ENCODE results near the gene IL17B.

The IL17B gene

GRCh38 chr5:149420545-149421371 is 41.7 kb upstream of the IL17B start:
- no peak for TF ChIP-seq FOXM1 (IDR thresholded peaks at IDR 0.05; ENCODE audit: borderline replicate concordance, low read depth)
- TF ChIP-seq ZBTB7A (IDR thresholded peaks at IDR 0.05; ENCODE audit: low read depth) = no peak
- no peak for TF ChIP-seq TCF12 (IDR thresholded peaks at IDR 0.05; ENCODE audit: low read depth)
- TF ChIP-seq REST (IDR thresholded peaks at IDR 0.05; ENCODE audit: low read depth) = no peak
- no peak for TF ChIP-seq TEAD4 (IDR thresholded peaks at IDR 0.05)
- TF ChIP-seq YY1 (IDR thresholded peaks at IDR 0.05; ENCODE audit: low read depth) = no peak
- TF ChIP-seq MAX (IDR thresholded peaks at IDR 0.05) = no peak
- no peak for TF ChIP-seq EP300 (IDR thresholded peaks at IDR 0.05; ENCODE audit: borderline replicate concordance)
- no peak for TF ChIP-seq CREB1 (IDR thresholded peaks at IDR 0.05; ENCODE audit: low read depth)
- TF ChIP-seq TAF1 (IDR thresholded peaks at IDR 0.05; ENCODE audit: low read depth) = no peak
- no peak for TF ChIP-seq CEBPB (IDR thresholded peaks at IDR 0.05)
- TF ChIP-seq RAD21 (IDR thresholded peaks at IDR 0.05; ENCODE audit: low read depth) = no peak
- no peak for TF ChIP-seq USF1 (IDR thresholded peaks at IDR 0.05)

GRCh38 chr5:149419859-149420544 is 40.9 kb upstream of the IL17B start:
- no peak for TF ChIP-seq EP300 (IDR thresholded peaks at IDR 0.05; ENCODE audit: borderline replicate concordance)
- no peak for TF ChIP-seq TAF1 (IDR thresholded peaks at IDR 0.05; ENCODE audit: low read depth)
- TF ChIP-seq RAD21 (IDR thresholded peaks at IDR 0.05; ENCODE audit: low read depth) = no peak
- TF ChIP-seq FOXM1 (IDR thresholded peaks at IDR 0.05; ENCODE audit: borderline replicate concordance, low read depth) = no peak
- no peak for TF ChIP-seq USF1 (IDR thresholded peaks at IDR 0.05)
- TF ChIP-seq ZBTB7A (IDR thresholded peaks at IDR 0.05; ENCODE audit: low read depth) = no peak
- TF ChIP-seq NFIC (IDR thresholded peaks at IDR 0.05) = no peak
- no peak for TF ChIP-seq REST (IDR thresholded peaks at IDR 0.05; ENCODE audit: low read depth)
- TF ChIP-seq TCF12 (IDR thresholded peaks at IDR 0.05; ENCODE audit: low read depth) = no peak
- TF ChIP-seq CREB1 (IDR thresholded peaks at IDR 0.05; ENCODE audit: low read depth) = no peak
- no peak for TF ChIP-seq YY1 (IDR thresholded peaks at IDR 0.05; ENCODE audit: low read depth)
- no peak for TF ChIP-seq TEAD4 (IDR thresholded peaks at IDR 0.05)
- TF ChIP-seq MAX (IDR thresholded peaks at IDR 0.05) = no peak
- no peak for TF ChIP-seq CEBPB (IDR thresholded peaks at IDR 0.05)
- no peak for TF ChIP-seq EGR1 (IDR thresholded peaks at IDR 0.05)

- TF ChIP-seq NFIC (IDR thresholded peaks at IDR 0.05) (no peak), CREB1 (IDR thresholded peaks at IDR 0.05; ENCODE audit: low read depth) (no peak), YY1 (IDR thresholded peaks at IDR 0.05; ENCODE audit: low read depth) (no peak), USF1 (IDR thresholded peaks at IDR 0.05) (no peak), EP300 (IDR thresholded peaks at IDR 0.05; ENCODE audit: borderline replicate concordance) (no peak), MAX (IDR thresholded peaks at IDR 0.05) (no peak), FOXM1 (IDR thresholded peaks at IDR 0.05; ENCODE audit: borderline replicate concordance, low read depth) (no peak), TCF12 (IDR thresholded peaks at IDR 0.05; ENCODE audit: low read depth) (no peak)
Measured at GRCh38 chr5:149419532-149419858, 40.4 kb upstream of the IL17B start.

GRCh38 chr5:149418910-149419531 is 39.9 kb upstream of the IL17B start:
- no peak for TF ChIP-seq USF1 (IDR thresholded peaks at IDR 0.05)
- TF ChIP-seq RAD21 (IDR thresholded peaks at IDR 0.05; ENCODE audit: low read depth) = no peak
- TF ChIP-seq NFIC (IDR thresholded peaks at IDR 0.05) = no peak
- TF ChIP-seq EP300 (IDR thresholded peaks at IDR 0.05; ENCODE audit: borderline replicate concordance) = no peak
- TF ChIP-seq EGR1 (IDR thresholded peaks at IDR 0.05) = no peak

Measured in Ishikawa (cell line).